K562 (cell line): ENCODE results near the gene GIGYF2. TPM values are rescaled to one million over a fixed set of nuclear protein-coding genes. Genes with fewer than 3 reads are reported as not detected.

ENCODE experiments used
- ATAC-seq: fragments of 200-7000 bp; cut with Tn5 transposase; 3 replicates; pipeline ENCODE4 v1.9.1; 2020; ENCODE audit warnings: moderate library complexity
- BruUV-seq: library from RNA; stranded (reverse); fragments of 400-500 nt; replicated peaks from 2 replicates; lab custom pipeline; 2021; lab: Mats Ljungman, UMichigan
- CTCF ChIA-PET: fragments of 300-600 bp; formaldehyde crosslinking; extraction: SDS; loops from one replicate; lab custom pipeline; 2021; ENCODE audit warnings: low intra/inter-chr PET ratio; lab: Yijun Ruan, JAX
- POLR2A ChIA-PET: fragments of 300-600, 350-650 bp; sonication (Branson Sonifier 250); formaldehyde crosslinking; extraction: SDS; loops from one replicate; lab custom pipeline; 2021; ENCODE audit warnings: antibody characterized with exemption, inconsistent platforms; lab: Yijun Ruan, JAX
- DNase-seq, 4 experiments: peaks; one replicate each; pipeline versions ENCODE4 v3.0.0 to v3.0.0-alpha.2; 2011 to 2018; ENCODE audit warnings: low spot score in 3 of 4, mixed read lengths in 3 of 4; ENCODE audit errors: extremely low read depth in 1 of 4
- FAIRE-seq: peaks from 2 replicates; lab custom pipeline; 2011; peaks lifted over from hg19 to GRCh38; lab: Jason Lieb, UNC
- H2AFZ ChIP-seq: 2 replicates; pipeline ENCODE4 v1.6.0; 2011; ENCODE audit warnings: low read depth, low read length, control low read depth, inconsistent platforms
- H3K27ac ChIP-seq: fragments of 200-600 bp; 3 replicates; pipeline ENCODE4 v1.8.0; 2011; ENCODE audit warnings: low read depth, mild to moderate bottlenecking, control low read depth, inconsistent platforms, low read length, moderate library complexity, mixed read lengths; ENCODE audit errors: extremely low read depth
- H3K27me3 ChIP-seq, 2 experiments: fragments of 300-600 bp in 1 of 2; 2 replicates in 1 of 2; 3 replicates in 1 of 2; pipeline versions ENCODE4 v1.6.0 to v1.8.0; 2011; ENCODE audit warnings: inconsistent platforms in 2 of 2, low read length in 2 of 2, mild to moderate bottlenecking in 1 of 2, mixed read lengths in 1 of 2, moderate library complexity in 1 of 2; ENCODE audit not compliant: control insufficient read depth in 2 of 2, insufficient read depth in 2 of 2
- H3K36me3 ChIP-seq: fragments of 300-600 bp; 3 replicates; pipeline ENCODE4 v1.8.0; 2011; ENCODE audit warnings: mild to moderate bottlenecking, low read length, inconsistent platforms; ENCODE audit not compliant: control insufficient read depth, insufficient read depth
- H3K4me1 ChIP-seq, 2 experiments: fragments of 200-600 bp in 1 of 2; replicated peaks in 1 of 2; 2 replicates in 1 of 2; 3 replicates in 1 of 2; pipeline versions ENCODE4 v1.5.1 to v1.8.0; 2011; ENCODE audit warnings: inconsistent platforms in 2 of 2, low read length in 2 of 2, mild to moderate bottlenecking in 1 of 2, mixed read lengths in 1 of 2, moderate library complexity in 1 of 2; ENCODE audit not compliant: control insufficient read depth in 2 of 2, insufficient read depth in 2 of 2
- H3K4me2 ChIP-seq: 2 replicates; pipeline ENCODE4 v1.6.1; 2011; ENCODE audit warnings: low read length, control low read depth, inconsistent platforms, mixed read lengths; ENCODE audit not compliant: insufficient read depth
- H3K4me3 ChIP-seq: fragments of 200-600 bp; sonication (generic), shearing (Covaris generic); 2 replicates; pipeline ENCODE4 v1.5.1; 2016; ENCODE audit warnings: control low read depth, inconsistent platforms
- H3K79me2 ChIP-seq: fragments of 200-600 bp; 3 replicates; pipeline ENCODE4 v1.8.0; 2011; ENCODE audit warnings: low read length, inconsistent platforms; ENCODE audit not compliant: control insufficient read depth, insufficient read depth
- H3K9ac ChIP-seq, 2 experiments: 2 replicates each; pipeline versions ENCODE4 v1.6.0 to v1.6.1; 2011; ENCODE audit warnings: low read depth in 2 of 2, low read length in 2 of 2, control low read depth in 1 of 2, inconsistent platforms in 1 of 2, mild to moderate bottlenecking in 1 of 2, mixed read lengths in 1 of 2; ENCODE audit not compliant: insufficient read depth in 1 of 2
- H3K9me1 ChIP-seq: one replicate; pipeline ENCODE4 v1.6.0; 2011; ENCODE audit warnings: inconsistent platforms, mild to moderate bottlenecking, low read length, moderate library complexity; ENCODE audit not compliant: control insufficient read depth, insufficient read depth
- H3K9me3 ChIP-seq: replicated peaks from 2 replicates; pipeline ENCODE4 v1.5.1; 2011; ENCODE audit warnings: low read depth, low read length, inconsistent platforms; ENCODE audit not compliant: control insufficient read depth, insufficient read depth
- H4K20me1 ChIP-seq: replicated peaks from 2 replicates; pipeline ENCODE4 v1.6.1; 2011; ENCODE audit warnings: low read length, inconsistent platforms, mixed read lengths; ENCODE audit not compliant: control insufficient read depth, insufficient read depth
- ARID1B ChIP-seq: fragments of 450-650 bp; IDR thresholded peaks from 2 replicates; pipeline ENCODE4 v1.6.1; 2016; ENCODE audit warnings: antibody characterized with exemption, mild to moderate bottlenecking, inconsistent platforms
- BCOR ChIP-seq: fragments of 450-650 bp; IDR thresholded peaks from 2 replicates; pipeline ENCODE4 v1.6.1; 2016
- CBFA2T3 ChIP-seq: fragments of 450-650 bp; IDR thresholded peaks from 2 replicates; pipeline ENCODE4 v1.6.1; 2017
- CBX8 ChIP-seq: fragments of 200-600 bp; sonication (generic); IDR thresholded peaks from 2 replicates; pipeline ENCODE4 v1.6.1; 2012; ENCODE audit warnings: borderline replicate concordance, mixed run types, low read depth, mild to moderate bottlenecking, moderate library complexity, mixed read lengths, low read length, control low read depth, inconsistent platforms; ENCODE audit not compliant: poor library complexity, severe bottlenecking; ENCODE audit errors: extremely low read depth
- ELF2 ChIP-seq: fragments of 250-450 bp; sonication (Bioruptor Pico); IDR thresholded peaks from 2 replicates; pipeline ENCODE4 v1.5.0; 2021; ENCODE audit warnings: mild to moderate bottlenecking
- HDAC3 ChIP-seq: fragments of 450-650 bp; IDR thresholded peaks from 2 replicates; pipeline ENCODE4 v1.6.1; 2018; ENCODE audit warnings: borderline replicate concordance, mild to moderate bottlenecking, moderate library complexity; ENCODE audit not compliant: partially characterized antibody
- MTF1 ChIP-seq: fragments of 250-450 bp; sonication (Bioruptor Pico); IDR thresholded peaks from 2 replicates; pipeline ENCODE4 v1.9.0; 2021; ENCODE audit warnings: moderate library complexity, mild to moderate bottlenecking, inconsistent platforms, borderline replicate concordance
- PHTF2 ChIP-seq: fragments of 250-450 bp; sonication (Bioruptor Pico); IDR thresholded peaks from 2 replicates; pipeline ENCODE4 v1.5.0; 2021; ENCODE audit warnings: mild to moderate bottlenecking
- RBM14 ChIP-seq: fragments of 200-400 bp; formaldehyde crosslinking; IDR thresholded peaks from 2 replicates; pipeline ENCODE4 v1.6.1; 2018; ENCODE audit warnings: low read depth, mild to moderate bottlenecking, low read length, moderate library complexity, borderline replicate concordance; ENCODE audit not compliant: insufficient read depth
- TFAP4 ChIP-seq: sonication (generic); formaldehyde crosslinking; IDR thresholded peaks from 2 replicates; pipeline ENCODE4 v1.8.0; 2022; ENCODE audit warnings: missing genetic modification reagents, mild to moderate bottlenecking, moderate library complexity, borderline replicate concordance
- XRCC5 ChIP-seq: fragments of 200-400 bp; formaldehyde crosslinking; IDR thresholded peaks from 2 replicates; pipeline ENCODE4 v1.6.1; 2017; ENCODE audit warnings: low read depth, mild to moderate bottlenecking, low read length
- YBX1 ChIP-seq: fragments of 450-650 bp; IDR thresholded peaks from 2 replicates; pipeline ENCODE4 v1.7.1; 2016; ENCODE audit warnings: mild to moderate bottlenecking
- YY1 ChIP-seq, 3 experiments: IDR thresholded peaks; 2 replicates each; pipeline ENCODE4 v1.6.1; 2011; ENCODE audit warnings: low read length in 2 of 3, mild to moderate bottlenecking in 2 of 3, moderate library complexity in 2 of 3, borderline replicate concordance in 1 of 3, control low read depth in 1 of 3, low read depth in 1 of 3; ENCODE audit not compliant: insufficient read depth in 3 of 3, insufficient replicate concordance in 2 of 3, control insufficient read depth in 1 of 3, insufficient read length in 1 of 3; ENCODE audit errors: extremely low read depth in 1 of 3
- ZBTB7A ChIP-seq: IDR thresholded peaks from 2 replicates; pipeline ENCODE4 v1.6.1; 2011; ENCODE audit warnings: low read depth, mild to moderate bottlenecking, low read length, moderate library complexity, borderline replicate concordance; ENCODE audit not compliant: control insufficient read depth
- ZBTB9 ChIP-seq: fragments of 450-650 bp; formaldehyde crosslinking; IDR thresholded peaks from 2 replicates; pipeline ENCODE4 v1.4.0; 2020; ENCODE audit warnings: mild to moderate bottlenecking, moderate library complexity
- ZNF311 ChIP-seq: fragments of 250-450 bp; sonication (Bioruptor Pico); IDR thresholded peaks from 2 replicates; pipeline ENCODE4 v1.4.0; 2020; ENCODE audit warnings: mild to moderate bottlenecking, moderate library complexity
- ZNF511 ChIP-seq: sonication (generic); formaldehyde crosslinking; IDR thresholded peaks from 2 replicates; pipeline ENCODE4 v1.8.0; 2022; ENCODE audit warnings: mild to moderate bottlenecking, missing genetic modification reagents
- WGBS: fragments of 100-300 bp; shearing (Covaris generic); methylation state at CpG from one replicate; pipeline ENCODE4 v1.1.6; 2016; ENCODE audit warnings: low coverage, mixed read lengths; ENCODE audit not compliant: insufficient coverage; ENCODE audit errors: missing lambda C conversion rate; 5-methylcytosine and 5-hydroxymethylcytosine counted together
- in situ Hi-C: fragments of 300-500 bp; cut with MboI; formaldehyde crosslinking; loops from 4 replicates; pipeline ENCODE4 v1.15.0; 2018; ENCODE audit warnings: inconsistent platforms, mixed read lengths
- intact Hi-C: fragments of 100-400 bp; cut with micrococcal nuclease; formaldehyde crosslinking; loops from 2 replicates; pipeline ENCODE4 v1.14.2; 2022
- polyA plus RNA-seq, 8 experiments: library from polyadenylated mRNA; depleted of rRNA in 4 of 8; stranded (reverse) in 5 of 8; unstranded in 3 of 8; fragments of >200 nt; fragmentation: Nextera tagmentation in 2 of 8; fragmentation: Illumina TruSeq in 1 of 8; extraction: Ambion mirVana in 2 of 8; extraction: Trizol in 1 of 8; gene quantifications; 2 replicates each; pipeline versions ENCODE4 v1.2.1 to v1.2.3, GENCODE V29; 2011 to 2014; ENCODE audit warnings: inconsistent platforms in 1 of 8, missing spikeins in 1 of 8
- total RNA-seq, 7 experiments: library from RNA; depleted of rRNA in 6 of 7; stranded (reverse); fragments of >200 nt in 6 of 7; fragmentation: Illumina TruSeq in 2 of 7; extraction: Trizol in 2 of 7; gene quantifications; 2 replicates each; pipeline versions ENCODE4 v1.2.1 to v1.2.3, GENCODE V29; 2011 to 2021; ENCODE audit warnings: low replicate concordance in 1 of 7
- TF ChIP-seq, protein P1 (sequence below), 3 experiments: IDR thresholded peaks in 2 of 3; conservative IDR thresholded peaks in 1 of 3; 2 replicates each; pipeline ENCODE4 v1.5.1; 2011 to 2012; ENCODE audit warnings: low read length in 3 of 3, mild to moderate bottlenecking in 3 of 3, control low read depth in 2 of 3, improper control_type of control experiment in 1 of 3, inconsistent platforms in 1 of 3, low read depth in 1 of 3, mixed read lengths in 1 of 3, moderate library complexity in 1 of 3; ENCODE audit not compliant: insufficient read depth in 2 of 3

GIGYF2 gene
- total and polyA plus RNA-seq, 9 of the 15 experiments (the other 6 are each of a cell fraction or from before 2014, with no cell fraction given), result 12.7 to 52.7 (median 34.9) TPM

GRCh38 chr2:232697807-232698110 is 628 bp downstream of the GIGYF2 start:
- Histone ChIP-seq H4K20me1 (0 out of 2 replicates have a peak, but pooled peaks cover 4% of the 10 kb centered on the region), H3K36me3 (peaks cover 25% of the 10 kb centered on the region; the same call in 2 of the 3 replicates), H3K27ac (peak overlapping the region; percentile 88), H3K4me3 (peak overlapping the region; percentile 96), H3K27me3 (no peaks in the 10 kb centered on the region), H3K9me1 (no peaks in the 10 kb centered on the region), H2AFZ (peak overlapping the region; percentile 81), H3K4me1 (peaks cover 9 to 14% of the 10 kb centered on the region in 2 experiments), H3K9ac (peak overlapping the region; percentile 92 to 98), H3K9me3 (no peaks in the 10 kb centered on the region), H3K4me2 (peak overlapping the region; percentile 96), H3K79me2 (peaks cover 57% of the 10 kb centered on the region)
- FAIRE-seq (no peak), ATAC-seq (peak; percentile 67), DNase-seq (peak in 1 of 4 experiments; percentile 20)
- 0% methylated on average over 3 of the region's 11 CpGs for WGBS
- POLR2A ChIA-PET, result interaction anchor here (1.1 to 1.3 kb wide), 2 partner anchors 11 to 12 kb away, joined by 4 to 5 read pairs; no protein-coding TSS in a partner anchor
- CTCF ChIA-PET, result no interaction called here
- no TSS peak for BruUV-seq
- in situ Hi-C loops, result no loop called here
- intact Hi-C loops, result no loop called here
- no peak for TF ChIP-seq ZBTB9 (CRISPR knock-in tag)
- TF ChIP-seq RBM14, result no peak
- no peak for TF ChIP-seq CBX8
- TF ChIP-seq ZNF511, result no peak
- no peak for TF ChIP-seq HDAC3
- no peak for TF ChIP-seq ZNF311 (CRISPR knock-in tag)
- peak in 1 of 3 experiments; percentile 46 for TF ChIP-seq YY1 (IDR thresholded peaks at IDR 0.05; ENCODE audit: borderline replicate concordance in 1 of 3, control insufficient read depth in 1 of 3, extremely low read depth in 1 of 3, insufficient read depth in 3 of 3, insufficient read length in 1 of 3, insufficient replicate concordance in 2 of 3, low read depth in 1 of 3, low read length in 2 of 3)
- TF ChIP-seq BCOR, result no peak
- 0 out of 2 replicates have a peak, but pooled peaks have one; percentile 0 for TF ChIP-seq ZBTB7A
- no peak for TF ChIP-seq ARID1B
- no peak for TF ChIP-seq MTF1 (CRISPR knock-in tag)
- TF ChIP-seq ELF2 (CRISPR knock-in tag), result no peak
- TF ChIP-seq, protein P1, sequence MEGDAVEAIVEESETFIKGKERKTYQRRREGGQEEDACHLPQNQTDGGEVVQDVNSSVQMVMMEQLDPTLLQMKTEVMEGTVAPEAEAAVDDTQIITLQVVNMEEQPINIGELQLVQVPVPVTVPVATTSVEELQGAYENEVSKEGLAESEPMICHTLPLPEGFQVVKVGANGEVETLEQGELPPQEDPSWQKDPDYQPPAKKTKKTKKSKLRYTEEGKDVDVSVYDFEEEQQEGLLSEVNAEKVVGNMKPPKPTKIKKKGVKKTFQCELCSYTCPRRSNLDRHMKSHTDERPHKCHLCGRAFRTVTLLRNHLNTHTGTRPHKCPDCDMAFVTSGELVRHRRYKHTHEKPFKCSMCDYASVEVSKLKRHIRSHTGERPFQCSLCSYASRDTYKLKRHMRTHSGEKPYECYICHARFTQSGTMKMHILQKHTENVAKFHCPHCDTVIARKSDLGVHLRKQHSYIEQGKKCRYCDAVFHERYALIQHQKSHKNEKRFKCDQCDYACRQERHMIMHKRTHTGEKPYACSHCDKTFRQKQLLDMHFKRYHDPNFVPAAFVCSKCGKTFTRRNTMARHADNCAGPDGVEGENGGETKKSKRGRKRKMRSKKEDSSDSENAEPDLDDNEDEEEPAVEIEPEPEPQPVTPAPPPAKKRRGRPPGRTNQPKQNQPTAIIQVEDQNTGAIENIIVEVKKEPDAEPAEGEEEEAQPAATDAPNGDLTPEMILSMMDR (IDR thresholded peaks at IDR 0.05 in 2 of 3, conservative IDR thresholded peaks at IDR 0.05 in 1 of 3; ENCODE audit: insufficient read depth in 2 of 3, low read depth in 1 of 3, low read length in 3 of 3), result no peak
- no peak for TF ChIP-seq YBX1
- no peak for TF ChIP-seq CBFA2T3
- peak; percentile 88 for TF ChIP-seq TFAP4 (CRISPR knock-in tag)
- no peak for TF ChIP-seq XRCC5
- no peak for TF ChIP-seq PHTF2
